ENCODE results near the gene CYB5R4. TPM values are rescaled to one million over a fixed set of nuclear protein-coding genes. Genes with fewer than 3 reads are reported as not detected.

CYB5R4 gene
- total RNA-seq, 1 experiment from 2014 or later, result 17.5 TPM

DNA sequence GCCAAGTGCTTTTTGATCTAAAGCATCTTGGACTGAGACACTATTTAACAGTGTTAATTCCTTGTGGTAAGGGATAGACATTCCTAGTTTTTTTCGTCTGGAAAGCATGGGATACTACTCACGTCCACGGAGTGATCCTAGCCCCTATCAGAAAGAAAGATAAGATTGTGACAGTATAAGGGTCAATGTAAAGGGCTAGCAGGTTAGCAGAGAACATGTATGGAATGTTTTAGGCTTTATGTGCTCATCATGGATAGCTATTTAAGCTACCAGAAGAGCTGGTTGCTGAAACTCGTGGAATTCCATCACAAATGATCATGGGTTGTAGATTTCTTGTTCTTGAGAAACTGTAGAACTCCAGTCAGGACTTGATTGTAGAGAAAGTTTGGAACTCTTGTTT is 32.1 kb downstream of the CYB5R4 start:
- Histone ChIP-seq H3K4me2 (ENCODE audit: insufficient read depth, insufficient read length, low read length) (no peak overlapping the region), H3K23me2 (ENCODE audit: insufficient read length, low read depth, low read length, poor library complexity, severe bottlenecking) (no peaks in the 10 kb centered on the region), H3K79me1 (ENCODE audit: insufficient read depth, low read depth, low read length, poor library complexity, severe bottlenecking) (no peaks in the 10 kb centered on the region), H3T11ph (ENCODE audit: low read length) (no peak overlapping the region), H3K14ac (ENCODE audit: insufficient read depth, low read length) (no peak overlapping the region), H3K4ac (ENCODE audit: low read depth, low read length) (no peak overlapping the region), H3K4me1 (ENCODE audit: insufficient read depth, low read length) (no peaks in the 10 kb centered on the region), H2BK120ac (ENCODE audit: low read depth, low read length, poor library complexity, severe bottlenecking) (no peak overlapping the region), H3K23ac (ENCODE audit: insufficient read length, low read depth, low read length) (no peak overlapping the region), H3K79me2 (ENCODE audit: insufficient read depth, low read length) (no peaks in the 10 kb centered on the region), H3K27ac (ENCODE audit: insufficient read length, low read depth, low read length) (no peak overlapping the region), H2AFZ (ENCODE audit: low read length) (no peak overlapping the region), H2BK15ac (ENCODE audit: low read depth, low read length) (no peak overlapping the region), H3K27me3 (ENCODE audit: insufficient read depth, low read length) (no peaks in the 10 kb centered on the region), H3K18ac (ENCODE audit: insufficient read length, low read depth, low read length) (no peak overlapping the region), H2BK20ac (ENCODE audit: low read depth, low read length, poor library complexity, severe bottlenecking) (no peak overlapping the region), H2BK12ac (ENCODE audit: insufficient read length, low read depth, low read length) (no peak overlapping the region), H3K56ac (ENCODE audit: insufficient read length, low read depth, low read length) (no peak overlapping the region), H4K20me1 (ENCODE audit: control insufficient read depth, insufficient read depth, insufficient read length) (no peaks in the 10 kb centered on the region), H2AK5ac (ENCODE audit: insufficient read length, low read length) (no peak overlapping the region), H4K8ac (replicated peaks; ENCODE audit: insufficient read length, low read depth, low read length) (no peak overlapping the region), H4K91ac (ENCODE audit: insufficient read length, low read depth, low read length) (no peak overlapping the region), H3K9ac (ENCODE audit: extremely low read depth, insufficient read length, low read length) (no peak overlapping the region), H4K5ac (ENCODE audit: insufficient read length, low read depth, low read length) (no peak overlapping the region), H3K9me3 (ENCODE audit: control insufficient read depth, low read depth, low read length) (no peaks in the 10 kb centered on the region), H2BK5ac (ENCODE audit: insufficient read length, low read length) (no peak overlapping the region)
- Mint-ChIP-seq H3K4me1 (peaks cover 12% of the 10 kb centered on the region in 2 experiments), H3K27me3 (ENCODE audit: low read depth) (no peaks in the 10 kb centered on the region), H3K36me3 (ENCODE audit: insufficient read depth in 1 of 3, low read depth in 3 of 3) (peaks cover 0 to 6% (median 0%) of the 10 kb centered on the region in 3 experiments; a peak in 3 of 7 replicates), H3K4me3 (no peak overlapping the region), H3K9me3 (no peaks in the 10 kb centered on the region), H3K27ac (no peak overlapping the region; a peak in 2 of 7 replicates)
- TF ChIP-seq, protein P1, sequence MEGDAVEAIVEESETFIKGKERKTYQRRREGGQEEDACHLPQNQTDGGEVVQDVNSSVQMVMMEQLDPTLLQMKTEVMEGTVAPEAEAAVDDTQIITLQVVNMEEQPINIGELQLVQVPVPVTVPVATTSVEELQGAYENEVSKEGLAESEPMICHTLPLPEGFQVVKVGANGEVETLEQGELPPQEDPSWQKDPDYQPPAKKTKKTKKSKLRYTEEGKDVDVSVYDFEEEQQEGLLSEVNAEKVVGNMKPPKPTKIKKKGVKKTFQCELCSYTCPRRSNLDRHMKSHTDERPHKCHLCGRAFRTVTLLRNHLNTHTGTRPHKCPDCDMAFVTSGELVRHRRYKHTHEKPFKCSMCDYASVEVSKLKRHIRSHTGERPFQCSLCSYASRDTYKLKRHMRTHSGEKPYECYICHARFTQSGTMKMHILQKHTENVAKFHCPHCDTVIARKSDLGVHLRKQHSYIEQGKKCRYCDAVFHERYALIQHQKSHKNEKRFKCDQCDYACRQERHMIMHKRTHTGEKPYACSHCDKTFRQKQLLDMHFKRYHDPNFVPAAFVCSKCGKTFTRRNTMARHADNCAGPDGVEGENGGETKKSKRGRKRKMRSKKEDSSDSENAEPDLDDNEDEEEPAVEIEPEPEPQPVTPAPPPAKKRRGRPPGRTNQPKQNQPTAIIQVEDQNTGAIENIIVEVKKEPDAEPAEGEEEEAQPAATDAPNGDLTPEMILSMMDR (conservative IDR thresholded peaks at IDR 0.05), result no peak
- DNase-seq, result no peak
- WGBS (ENCODE audit: extremely low coverage, insufficient read length, low lambda C conversion rate), result no CpG with 5 or more reads among the region's 4 CpGs

Data from H9 (cell line).